ENCODE measurements around the gene SDHAF3.
"Not testable (repeated sequence)": the region's sequence is repeated elsewhere in the genome, so short reads cannot be mapped to it uniquely, and the experiment has no call there.

SDHAF3 gene

GRCh38 chr7:97174303-97174702, 56.8 kb downstream of the SDHAF3 start:
- Histone ChIP-seq H3K27me3 (replicated peaks; ENCODE audit: control insufficient read depth, insufficient read depth, low read length) (no peaks in the 10 kb centered on the region), H3K36me3 (ENCODE audit: control insufficient read depth, insufficient read depth, low read length) (no peaks in the 10 kb centered on the region), H3K4me3 (replicated peaks; ENCODE audit: low read depth, low read length) (no peak overlapping the region)
- TF ChIP-seq CTCF (IDR thresholded peaks at IDR 0.05; ENCODE audit: insufficient read depth, low read length, poor library complexity, severe bottlenecking) = no peak
- no peak for DNase-seq (ENCODE audit: extremely low read depth, insufficient read length)

GRCh38 chr7:97179454-97180104, 62.1 kb downstream of the SDHAF3 start:
- H3K36me3 ChIP-seq (ENCODE audit: control insufficient read depth, insufficient read depth, low read length) = no peaks in the 10 kb centered on the region
- peak; percentile 84 for TF ChIP-seq CTCF (IDR thresholded peaks at IDR 0.05; ENCODE audit: insufficient read depth, low read length, poor library complexity, severe bottlenecking)
- no peak overlapping the region for H3K4me3 ChIP-seq (replicated peaks; ENCODE audit: low read depth, low read length)
- H3K27me3 ChIP-seq (replicated peaks; ENCODE audit: control insufficient read depth, insufficient read depth, low read length) = no peaks in the 10 kb centered on the region
- DNase-seq (ENCODE audit: extremely low read depth, insufficient read length) = peak; percentile 3

DNA sequence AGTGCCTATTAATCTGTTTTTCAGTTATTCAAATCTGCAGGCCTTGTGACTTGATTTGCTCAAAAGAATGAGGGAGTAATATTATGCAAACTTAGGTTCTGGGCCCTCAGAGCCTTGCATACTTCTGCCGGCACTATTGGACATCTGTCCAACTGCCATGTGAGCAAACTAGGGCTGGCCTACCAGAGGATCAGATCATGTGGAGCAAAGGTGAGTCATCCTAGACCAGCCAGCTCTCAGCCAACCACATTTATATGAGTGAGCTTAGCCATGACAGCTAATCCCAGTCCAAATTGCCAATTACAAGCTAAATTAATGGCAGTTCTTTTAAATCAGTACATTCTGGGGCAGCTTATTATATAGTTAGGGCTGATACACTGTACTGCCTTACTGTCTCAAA, 69.6 kb downstream of the SDHAF3 start:
- Histone ChIP-seq H3K4me3 (replicated peaks; ENCODE audit: low read depth, low read length) (no peak overlapping the region), H3K27me3 (replicated peaks; ENCODE audit: control insufficient read depth, insufficient read depth, low read length) (no peaks in the 10 kb centered on the region), H3K36me3 (ENCODE audit: control insufficient read depth, insufficient read depth, low read length) (no peaks in the 10 kb centered on the region)
- no peak for TF ChIP-seq CTCF (IDR thresholded peaks at IDR 0.05; ENCODE audit: insufficient read depth, low read length, poor library complexity, severe bottlenecking)
- DNase-seq (ENCODE audit: extremely low read depth, insufficient read length) = no peak

DNA sequence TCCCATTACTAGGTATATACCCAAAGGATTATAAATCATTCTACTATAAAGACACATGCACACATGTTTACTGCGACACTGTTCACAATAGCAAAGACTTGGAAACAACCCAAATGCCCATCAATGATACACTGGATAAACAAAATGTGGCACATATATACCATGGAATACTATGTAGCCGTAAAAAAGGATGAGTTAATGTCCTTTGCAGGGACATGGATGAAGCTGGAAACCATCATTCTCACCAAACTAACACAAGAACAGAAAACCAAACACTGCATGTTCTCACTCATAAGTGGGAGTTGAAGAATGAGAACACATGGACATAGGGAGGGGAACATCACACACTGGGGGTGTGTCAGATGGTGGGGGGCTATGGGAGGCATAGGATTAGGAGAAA, 78.7 kb downstream of the SDHAF3 start:
- not testable (repeated sequence) for H3K27me3 ChIP-seq (replicated peaks; ENCODE audit: control insufficient read depth, insufficient read depth, low read length); H3K4me3 ChIP-seq (replicated peaks; ENCODE audit: low read depth, low read length); DNase-seq (ENCODE audit: extremely low read depth, insufficient read length); H3K36me3 ChIP-seq (ENCODE audit: control insufficient read depth, insufficient read depth, low read length)

DNA sequence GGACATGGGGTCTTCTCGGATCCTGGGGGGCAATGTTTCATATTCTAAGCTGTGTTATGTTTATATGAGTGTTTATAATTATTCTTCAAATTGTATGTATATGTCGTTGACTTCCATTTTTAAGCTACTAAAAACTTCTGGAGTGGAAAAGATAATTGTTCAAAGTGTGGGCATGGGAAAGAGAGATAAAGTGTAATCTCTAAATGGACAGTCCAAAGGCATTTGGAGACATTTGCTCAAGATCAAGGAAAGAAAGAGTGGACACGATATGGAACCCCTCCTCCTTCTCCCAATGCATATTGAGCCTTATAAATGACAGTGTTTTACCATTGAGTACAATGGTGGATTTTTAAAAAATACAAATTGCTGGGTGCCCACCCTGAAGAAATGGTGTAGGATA, 81.1 kb downstream of the SDHAF3 start:
- no peak for DNase-seq (ENCODE audit: extremely low read depth, insufficient read length)
- H3K4me3 ChIP-seq (replicated peaks; ENCODE audit: low read depth, low read length) = no peak overlapping the region
- TF ChIP-seq CTCF (IDR thresholded peaks at IDR 0.05; ENCODE audit: insufficient read depth, low read length, poor library complexity, severe bottlenecking) = no peak
- no peaks in the 10 kb centered on the region for H3K27me3 ChIP-seq (replicated peaks; ENCODE audit: control insufficient read depth, insufficient read depth, low read length)
- H3K36me3 ChIP-seq (ENCODE audit: control insufficient read depth, insufficient read depth, low read length) = no peaks in the 10 kb centered on the region

DNA sequence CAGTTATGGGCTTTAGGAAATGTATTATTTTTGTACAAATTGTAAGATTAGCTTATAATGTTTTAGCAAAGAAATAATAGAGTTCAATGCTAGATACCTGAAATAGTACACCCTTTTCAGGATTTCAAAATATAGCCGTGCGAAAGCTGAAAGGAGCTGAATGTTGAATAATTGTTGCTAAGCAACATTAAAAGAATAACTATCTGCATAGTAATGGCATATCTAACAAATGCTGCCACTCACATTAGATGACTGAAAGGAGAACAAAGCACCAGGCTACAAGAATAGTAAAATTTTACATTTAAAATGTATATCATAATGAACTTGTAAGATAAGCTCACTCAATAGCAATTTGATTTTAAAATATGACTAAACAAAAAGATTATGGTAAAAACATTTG, 82.5 kb downstream of the SDHAF3 start:
- DNase-seq (ENCODE audit: extremely low read depth, insufficient read length) = no peak
- Histone ChIP-seq H3K27me3 (replicated peaks; ENCODE audit: control insufficient read depth, insufficient read depth, low read length) (no peaks in the 10 kb centered on the region), H3K36me3 (ENCODE audit: control insufficient read depth, insufficient read depth, low read length) (no peaks in the 10 kb centered on the region), H3K4me3 (replicated peaks; ENCODE audit: low read depth, low read length) (no peak overlapping the region)
- no peak for TF ChIP-seq CTCF (IDR thresholded peaks at IDR 0.05; ENCODE audit: insufficient read depth, low read length, poor library complexity, severe bottlenecking)
